Activated gamma-delta T cell treated with Interleukin-2 at 50 U/mL for 16 hours (primary cell): ENCODE data around the gene TENM4.

Experiments
- DNase-seq: peaks from one replicate; pipeline ENCODE4 v3.0.0-alpha.2; 2020

The TENM4 gene

DNA sequence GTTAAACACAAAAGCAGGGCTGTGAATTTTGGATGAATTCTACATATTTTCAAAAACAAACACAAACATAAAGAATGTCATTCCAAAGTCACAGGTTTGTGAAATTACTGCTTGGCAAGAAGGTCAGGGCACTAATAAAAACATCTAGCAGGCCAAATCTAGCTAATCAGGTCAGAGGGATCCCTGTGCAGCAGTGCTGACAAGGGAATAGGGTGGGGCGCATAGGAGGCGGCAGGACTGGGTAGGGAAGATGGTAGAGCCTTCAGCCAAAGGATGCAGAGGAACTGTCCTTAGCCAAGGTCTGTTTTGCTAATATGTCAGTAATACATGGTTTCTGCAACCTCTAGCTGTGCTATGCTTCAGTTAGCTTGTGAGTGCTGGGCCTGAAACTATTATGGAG is 396.6 kb downstream of the TENM4 start:
- DNase-seq: no peak

DNA sequence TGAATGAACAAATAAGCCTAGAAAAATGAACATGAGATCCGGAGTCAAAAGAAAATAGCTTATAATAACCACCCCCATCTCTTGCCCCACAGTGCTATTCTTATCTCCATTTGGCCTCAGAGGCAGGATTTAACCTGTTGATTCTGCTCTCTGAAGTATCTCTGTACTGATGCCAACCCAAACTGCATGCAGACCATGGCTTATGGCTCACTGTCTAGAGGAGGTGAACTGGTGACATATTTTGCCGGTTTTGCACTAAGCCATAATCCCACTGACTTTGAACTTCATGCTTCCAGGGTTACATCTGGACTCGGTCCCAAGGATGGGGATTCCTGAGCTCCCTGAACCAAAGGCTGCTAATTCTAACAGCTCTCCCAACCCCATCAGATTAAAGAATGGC is 397.1 kb downstream of the TENM4 start:
- no peak for DNase-seq

DNA sequence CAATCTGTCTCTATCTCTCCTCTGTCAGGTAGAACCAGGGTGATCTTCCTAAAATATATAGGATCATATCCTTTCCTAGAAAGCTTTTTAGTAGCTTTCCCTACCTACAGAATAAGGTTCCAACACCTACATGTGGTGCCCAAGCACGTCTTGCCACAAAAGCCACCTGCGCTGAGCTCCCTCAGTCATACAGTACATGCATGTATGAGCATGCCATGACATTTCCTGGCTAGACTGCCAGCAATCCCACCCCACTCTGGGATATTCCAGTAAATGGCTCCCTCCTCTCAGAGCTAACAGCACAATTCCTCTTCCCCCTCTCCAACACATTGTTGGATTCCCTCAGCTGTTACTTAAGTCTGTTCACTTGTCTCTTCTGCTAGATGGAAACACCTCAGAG is 398.0 kb downstream of the TENM4 start:
- no peak for DNase-seq

DNA sequence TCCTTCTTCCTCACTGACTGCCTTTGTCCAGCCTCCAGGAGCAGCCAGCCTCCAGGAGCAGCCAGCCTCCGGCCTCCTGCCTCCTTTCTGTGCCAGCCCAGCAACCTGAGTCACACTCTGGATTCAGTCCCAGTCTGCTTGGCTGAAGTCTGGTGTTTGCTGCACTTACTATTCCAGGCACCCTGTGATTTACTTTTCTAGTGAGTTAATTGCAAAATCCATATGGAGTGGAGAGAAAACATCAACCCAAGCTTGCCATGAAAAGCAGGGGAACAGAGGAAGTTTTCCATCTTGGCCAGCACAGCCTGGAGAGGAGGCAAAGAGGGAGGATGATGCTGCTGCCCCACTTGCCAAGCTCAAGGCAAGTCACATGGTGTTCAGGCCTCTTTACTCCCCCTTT is 400.5 kb downstream of the TENM4 start:
- no peak for DNase-seq

DNA sequence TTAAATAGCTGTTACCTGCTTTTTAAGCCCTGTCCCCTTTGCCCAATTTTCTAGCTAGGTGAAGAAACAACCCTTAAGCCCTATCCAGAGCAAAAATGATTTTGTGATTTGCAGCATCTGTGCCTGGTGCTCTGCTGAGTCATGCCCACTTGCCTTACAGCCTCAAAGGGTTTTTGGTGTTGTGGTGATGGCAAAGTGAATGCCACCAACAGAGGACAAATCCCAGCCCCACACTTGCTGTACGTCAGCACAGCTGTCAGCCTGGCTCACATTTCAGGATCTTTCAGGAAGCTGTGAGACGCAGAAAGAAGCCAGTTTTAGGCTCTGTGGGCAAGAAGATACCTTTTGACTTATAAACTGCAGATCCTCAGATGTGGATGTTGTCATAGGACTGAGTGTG is 401.7 kb downstream of the TENM4 start:
- no peak for DNase-seq

DNA sequence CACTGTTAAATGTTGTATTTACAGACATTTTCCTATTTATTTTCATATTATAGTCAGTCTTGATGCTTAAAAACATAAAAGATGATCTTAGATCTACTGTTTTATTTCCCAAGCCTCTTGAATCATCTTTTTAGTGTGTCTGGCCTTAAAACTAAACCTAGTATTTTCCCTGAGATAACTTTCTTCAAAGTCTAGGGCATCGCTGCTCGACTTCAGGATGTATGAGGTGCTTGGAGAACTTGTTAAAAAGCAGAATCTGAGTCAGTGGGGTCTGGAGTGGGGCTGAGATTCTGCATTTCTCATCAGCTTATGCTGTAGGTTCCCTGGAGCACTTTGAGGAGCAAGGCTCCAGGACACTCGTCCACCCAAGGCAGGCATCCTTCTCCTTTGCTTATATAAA is 404.9 kb downstream of the TENM4 start:
- DNase-seq: no peak

DNA sequence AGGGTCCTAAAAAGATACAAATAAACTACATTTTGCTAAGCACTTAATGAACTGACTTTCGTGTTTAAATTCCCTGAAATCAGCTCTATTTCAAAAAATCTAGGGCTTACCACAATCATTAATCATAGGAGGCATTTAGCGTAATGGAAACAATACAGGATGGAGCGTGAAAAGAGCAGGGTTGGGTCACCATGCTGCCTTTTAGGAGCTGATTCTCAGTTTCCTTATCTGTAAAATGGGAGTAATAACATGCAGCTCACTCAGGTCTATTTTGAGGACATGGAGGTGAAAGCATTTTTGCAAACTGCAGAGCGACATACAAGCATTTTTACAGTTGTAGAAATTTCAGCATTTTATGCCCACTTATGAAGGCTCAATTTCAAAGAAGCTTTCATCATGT is 407.0 kb downstream of the TENM4 start:
- no peak for DNase-seq

DNA sequence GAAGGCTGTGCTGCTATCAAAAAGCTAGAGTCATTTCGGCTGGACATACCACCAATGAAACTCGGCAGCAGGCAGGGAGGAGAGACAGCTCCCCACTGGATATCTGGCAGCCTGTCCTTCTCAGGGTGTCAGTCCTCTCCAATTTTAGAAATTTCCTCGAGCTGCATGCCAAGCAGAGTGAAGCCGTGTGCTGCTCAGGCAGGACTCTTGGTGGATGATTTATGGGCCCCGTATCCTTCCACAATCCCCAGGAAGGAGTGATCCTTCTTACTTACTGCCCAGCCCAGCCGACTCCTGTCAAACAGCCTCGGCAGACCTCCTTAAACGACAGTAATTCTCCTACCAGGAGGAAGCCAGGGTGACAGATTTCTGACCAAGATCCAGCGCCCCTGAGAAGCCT is 410.4 kb downstream of the TENM4 start:
- no peak for DNase-seq

DNA sequence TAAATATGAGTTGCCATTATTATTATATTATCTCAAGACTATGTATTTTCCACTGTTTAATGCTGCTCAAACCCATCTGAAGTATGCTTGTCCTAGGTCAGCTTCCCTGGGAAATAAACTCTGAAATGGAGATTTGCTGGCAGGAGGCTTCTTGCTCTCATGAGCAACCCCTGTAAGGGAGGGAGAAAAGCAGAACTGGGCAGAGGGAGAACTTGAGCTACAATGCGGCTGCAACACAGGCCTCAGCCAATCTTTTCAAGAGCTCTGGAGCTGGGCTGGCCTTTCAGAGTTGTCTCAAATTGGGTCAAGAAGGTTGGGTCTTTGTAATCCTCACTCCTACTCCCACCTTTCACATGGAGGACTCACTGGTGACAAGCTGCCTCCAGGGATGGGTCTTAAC is 412.6 kb downstream of the TENM4 start:
- no peak for DNase-seq

DNA sequence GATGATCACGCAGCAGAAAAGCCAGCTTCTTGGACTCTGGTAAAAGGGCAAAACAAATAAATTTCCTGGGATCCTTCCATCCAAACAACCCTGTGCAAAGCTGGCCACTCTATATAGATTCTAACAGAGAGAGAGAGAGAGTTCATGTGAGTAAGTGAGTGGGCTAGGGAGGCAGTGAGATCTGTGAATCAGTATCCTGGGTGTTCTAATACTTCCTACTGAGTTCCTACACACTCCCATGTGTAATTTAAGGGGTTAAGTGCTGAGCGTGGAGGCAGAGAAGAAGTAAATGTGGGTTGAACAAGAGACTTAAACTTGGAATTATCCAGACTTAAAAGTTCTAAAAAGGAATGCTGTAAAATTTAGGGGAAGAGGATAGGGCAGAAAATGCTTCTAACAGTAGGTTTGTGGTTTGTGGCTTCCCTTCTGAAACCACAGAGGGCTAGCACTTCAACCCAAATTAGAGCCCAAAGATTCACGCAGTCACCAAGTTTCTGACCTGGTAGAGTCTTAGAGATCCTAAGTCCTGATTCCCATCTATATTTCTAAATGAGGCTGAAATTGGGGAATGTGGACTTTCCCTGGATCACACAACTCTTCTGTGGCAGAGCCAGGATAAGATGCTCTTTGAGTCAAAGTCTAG is 413.9 kb downstream of the TENM4 start:
- DNase-seq: no peak

DNA sequence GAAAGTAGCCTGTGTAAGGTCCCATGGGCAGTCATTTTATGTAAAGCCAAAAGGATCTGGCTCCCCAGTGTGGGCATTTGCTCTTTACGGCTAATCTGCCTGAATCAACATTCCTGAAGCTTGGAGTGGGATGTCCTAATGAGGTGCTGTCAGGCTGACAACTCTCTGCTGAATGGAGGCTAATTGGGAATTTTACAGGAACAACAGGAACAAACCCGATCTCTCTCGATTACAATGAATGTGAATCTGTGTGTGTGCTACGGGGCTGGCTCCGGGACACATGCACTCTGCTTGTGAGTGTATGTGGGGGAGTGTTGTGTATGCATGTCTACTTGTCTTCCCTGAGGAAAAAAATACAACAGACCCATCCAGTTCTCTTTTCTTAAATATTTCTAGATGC is 415.2 kb downstream of the TENM4 start:
- DNase-seq: no peak

DNA sequence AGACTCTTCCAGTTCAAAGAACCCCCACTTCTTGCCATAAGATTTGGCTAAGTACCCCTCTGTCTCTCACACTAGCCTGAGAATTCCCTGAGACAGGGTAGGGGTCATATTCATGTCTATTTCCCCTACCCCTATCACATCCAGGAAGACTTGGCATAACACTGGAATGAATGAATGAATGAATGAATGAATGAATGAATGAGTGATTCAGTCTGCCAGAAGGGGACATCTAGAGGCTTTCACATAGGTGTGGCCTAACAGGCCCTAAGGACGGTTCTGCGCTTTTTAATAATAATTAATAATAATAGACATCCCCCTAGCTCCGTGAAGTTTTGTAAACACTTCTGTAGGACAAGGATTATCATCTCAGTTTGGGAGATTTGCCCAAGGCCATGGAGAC is 415.7 kb downstream of the TENM4 start:
- no peak for DNase-seq

DNA sequence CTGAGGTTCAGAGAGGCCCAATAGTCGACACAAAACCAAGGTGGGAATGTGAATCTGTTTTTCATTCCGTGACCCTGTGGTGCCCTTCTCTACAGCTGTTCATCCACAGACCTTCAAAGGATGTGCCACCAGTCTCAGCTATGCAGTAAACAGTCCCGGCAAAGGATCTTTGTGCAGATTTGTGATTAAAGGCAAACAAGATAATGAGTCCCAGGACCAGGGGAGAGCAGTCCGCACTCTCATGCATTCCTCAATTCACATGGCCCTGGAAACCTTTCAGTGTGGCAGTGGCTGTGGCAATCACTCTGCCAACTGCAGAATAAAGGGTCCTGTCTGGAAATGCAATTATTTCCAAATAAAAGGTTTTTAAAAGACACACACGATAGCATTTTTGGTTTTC is 418.6 kb downstream of the TENM4 start:
- DNase-seq: no peak

DNA sequence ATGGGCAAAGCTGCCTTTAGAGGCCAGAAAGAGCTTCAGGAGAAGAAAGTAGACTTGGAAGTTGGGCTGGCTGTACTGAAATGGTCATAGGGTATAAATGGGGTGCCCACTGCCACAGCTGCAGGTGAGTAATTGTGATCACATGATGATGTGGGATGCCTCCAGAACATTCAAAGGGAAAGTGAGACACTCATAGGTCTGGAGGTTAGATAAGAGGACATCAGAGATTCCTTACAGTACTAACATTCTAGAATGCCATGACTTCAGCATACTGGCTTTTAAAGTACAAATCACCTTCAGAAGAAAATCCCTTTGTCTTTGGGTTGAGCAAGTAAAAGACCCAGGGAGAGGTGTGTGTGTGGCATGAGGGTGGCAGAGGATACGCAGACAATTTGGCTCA is 419.2 kb downstream of the TENM4 start:
- no peak for DNase-seq

DNA sequence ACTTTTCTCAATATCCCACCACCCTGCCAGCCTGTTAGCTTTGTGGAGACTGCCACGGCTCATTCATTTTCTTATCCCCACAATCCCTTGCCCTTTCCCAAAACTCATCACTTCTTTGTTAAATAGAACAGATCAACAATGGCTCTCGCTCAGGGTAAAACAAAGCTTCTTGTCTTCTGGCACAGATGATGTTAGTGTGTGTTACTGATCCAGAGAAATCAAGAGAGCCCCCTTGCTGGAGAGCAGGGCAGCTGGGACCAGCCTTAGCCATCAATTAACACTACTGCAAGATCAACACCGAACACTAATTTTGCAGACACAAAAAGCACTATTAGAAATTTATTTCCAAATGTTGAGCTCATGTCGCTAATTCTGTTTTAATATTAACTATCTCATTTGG is 420.9 kb downstream of the TENM4 start:
- no peak for DNase-seq

DNA sequence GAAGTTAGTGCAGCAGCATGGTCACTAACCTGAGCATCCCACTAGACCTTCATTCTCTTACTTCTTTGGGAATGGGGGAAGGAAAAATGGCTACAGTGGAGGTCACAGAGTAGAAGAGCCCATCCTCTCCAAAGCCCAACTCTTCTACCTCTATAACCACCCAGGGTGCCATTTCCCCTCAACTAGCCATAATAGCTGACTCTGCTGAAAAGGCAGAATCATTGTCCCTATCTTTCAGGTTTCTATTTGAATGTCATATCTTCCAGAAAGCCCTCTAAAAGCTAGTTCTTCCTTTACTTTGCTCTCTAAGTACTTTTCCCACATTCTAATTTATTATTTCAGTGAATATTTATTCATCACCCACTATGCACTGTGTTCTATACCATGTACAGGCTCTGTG is 421.6 kb downstream of the TENM4 start:
- no peak for DNase-seq

DNA sequence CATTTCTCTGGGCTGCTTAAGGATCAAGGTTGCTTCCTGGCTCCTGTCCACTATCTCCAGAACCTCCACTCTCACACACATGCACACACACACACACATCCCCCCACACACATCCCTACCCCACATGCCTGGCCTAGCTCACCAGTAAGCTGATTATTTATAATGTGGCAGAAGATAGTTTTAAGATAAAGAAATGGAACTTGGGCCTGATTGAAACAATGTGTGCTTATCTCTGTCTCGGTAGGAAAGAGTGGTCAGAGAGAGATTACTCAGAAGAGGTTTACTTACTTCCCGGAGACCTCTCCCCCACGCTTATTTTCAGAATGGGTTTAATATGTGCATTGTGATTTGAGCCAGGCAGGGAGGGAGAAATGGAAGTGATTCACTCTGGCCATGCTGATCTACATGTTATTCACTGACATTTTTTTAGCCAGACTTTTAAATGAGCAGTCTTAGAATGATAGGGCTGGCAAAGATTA is 422.4 kb downstream of the TENM4 start:
- DNase-seq: no peak

DNA sequence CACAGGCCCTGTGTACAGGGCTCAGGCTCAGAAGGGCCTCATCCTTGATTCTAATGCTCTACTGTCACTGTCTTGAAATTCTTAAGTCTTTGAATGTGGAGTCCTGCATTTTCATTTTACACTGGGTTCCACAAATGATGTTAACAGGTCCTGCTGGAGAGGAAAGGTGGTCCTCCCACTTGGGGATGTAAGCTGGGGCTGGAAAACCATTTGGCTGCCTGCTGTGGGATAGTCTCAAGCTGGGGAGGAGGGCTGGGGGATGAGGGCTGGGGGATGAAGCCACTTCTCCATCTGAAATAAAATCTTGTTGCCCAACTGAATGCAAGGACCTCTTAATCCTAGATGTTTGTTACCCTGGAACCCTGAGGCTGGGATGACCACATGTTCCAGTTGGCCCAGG is 423.0 kb downstream of the TENM4 start:
- no peak for DNase-seq

DNA sequence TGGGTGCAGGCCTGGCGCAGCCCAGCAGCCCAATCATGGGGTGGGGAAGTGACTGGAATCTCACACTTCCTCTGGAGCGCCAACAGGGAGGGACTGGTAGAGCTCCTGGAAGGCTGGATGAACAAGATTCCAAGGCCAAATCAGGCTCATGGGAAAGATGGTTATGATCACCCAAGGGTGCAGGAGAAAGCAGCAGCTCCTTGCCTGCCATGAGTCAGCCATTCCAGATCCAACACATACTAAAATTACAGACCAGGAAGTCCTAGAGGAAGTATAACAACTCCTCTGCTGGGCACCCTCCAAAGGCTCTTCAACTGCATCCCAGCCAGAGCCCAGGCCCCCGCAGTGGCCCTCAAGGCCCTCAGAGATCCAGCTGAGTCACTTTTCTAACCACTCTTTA is 427.3 kb downstream of the TENM4 start:
- no peak for DNase-seq

DNA sequence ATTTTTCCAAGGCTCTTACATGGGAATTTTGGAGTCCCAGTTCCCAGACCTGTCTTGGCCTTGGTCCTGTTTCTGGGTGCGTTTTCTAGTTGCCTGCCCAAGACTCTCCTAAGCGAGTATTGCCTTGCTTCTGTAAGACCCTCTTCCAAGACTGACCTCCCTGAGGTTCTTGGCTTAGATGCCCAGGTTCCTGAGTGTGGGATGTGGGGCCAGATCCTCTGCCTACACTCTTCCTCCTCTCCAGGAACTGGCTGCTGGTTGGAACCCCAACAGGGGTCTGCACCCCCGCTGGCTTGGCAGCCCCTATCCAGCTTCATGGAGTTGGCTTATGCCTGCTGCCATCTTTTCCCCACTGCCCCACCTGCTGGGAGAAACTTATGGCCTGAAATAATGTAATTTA is 429.5 kb downstream of the TENM4 start:
- no peak for DNase-seq

DNA sequence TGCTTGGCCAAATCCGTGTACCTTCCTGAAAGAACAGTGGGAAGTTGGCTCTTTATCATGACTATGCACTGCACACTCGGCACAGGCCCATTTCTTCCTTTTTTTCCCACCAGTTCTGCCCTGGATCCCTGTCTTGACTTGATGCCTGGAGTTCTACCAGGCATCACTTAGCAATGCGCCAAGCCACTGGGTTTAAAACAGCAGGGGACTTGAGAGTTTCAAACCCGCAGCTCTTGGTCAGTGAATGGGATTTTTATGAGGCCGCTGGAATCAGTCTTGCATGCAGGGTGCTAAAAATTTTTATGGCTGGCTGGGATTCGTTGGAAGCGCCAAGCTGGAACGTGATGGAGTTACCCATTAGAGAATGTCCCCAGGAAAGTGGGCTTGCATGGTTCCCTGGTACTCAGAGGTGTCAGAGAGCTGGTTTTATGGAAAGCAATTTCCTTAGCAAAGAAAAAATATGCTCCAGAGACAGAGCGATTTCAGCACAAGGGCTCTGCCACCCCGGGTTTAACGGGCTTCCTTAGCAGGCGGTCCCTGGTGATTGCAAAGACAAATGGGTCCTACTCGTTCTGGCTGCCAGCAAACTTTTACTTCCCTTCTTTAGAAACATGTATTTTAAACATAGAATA is 432.9 kb downstream of the TENM4 start:
- no peak for DNase-seq

DNA sequence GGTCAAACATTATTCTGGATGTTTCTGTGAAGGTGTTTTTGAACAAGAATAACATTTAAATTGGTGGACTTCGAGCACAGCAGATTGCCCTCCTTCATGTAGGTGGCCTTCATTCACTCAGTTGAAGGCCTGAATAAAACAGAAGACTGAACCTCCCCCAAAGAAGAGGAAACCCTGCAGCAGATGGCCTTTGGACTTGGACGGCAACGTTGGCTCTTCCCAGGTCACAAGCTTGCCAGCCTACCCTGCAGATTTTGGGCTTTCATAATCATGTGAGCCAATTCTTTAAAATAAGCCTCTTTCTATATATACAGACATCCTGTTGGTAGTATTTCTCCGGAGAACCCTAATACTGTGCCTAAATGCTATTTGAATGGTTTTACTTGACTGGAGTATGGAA is 434.0 kb downstream of the TENM4 start:
- DNase-seq: no peak

DNA sequence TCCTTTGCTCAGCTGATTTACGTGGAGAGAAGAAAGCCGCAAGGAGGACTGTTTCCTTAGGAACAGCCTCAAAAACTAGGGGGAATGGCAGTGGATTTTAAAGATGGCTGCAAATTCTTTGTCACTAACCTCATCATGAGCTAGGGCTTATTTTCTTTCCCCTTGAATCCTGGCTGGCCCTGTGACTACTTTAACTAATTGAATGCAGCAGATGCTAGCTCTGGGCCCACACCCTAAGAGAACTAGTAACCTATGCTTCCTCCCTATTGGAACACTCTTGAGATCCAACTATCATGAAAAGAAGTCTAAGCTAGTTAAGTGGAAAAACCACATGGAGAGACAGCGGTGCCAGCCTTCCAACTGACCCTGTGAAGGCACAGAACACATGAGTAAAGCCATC is 444.8 kb downstream of the TENM4 start:
- DNase-seq: no peak

DNA sequence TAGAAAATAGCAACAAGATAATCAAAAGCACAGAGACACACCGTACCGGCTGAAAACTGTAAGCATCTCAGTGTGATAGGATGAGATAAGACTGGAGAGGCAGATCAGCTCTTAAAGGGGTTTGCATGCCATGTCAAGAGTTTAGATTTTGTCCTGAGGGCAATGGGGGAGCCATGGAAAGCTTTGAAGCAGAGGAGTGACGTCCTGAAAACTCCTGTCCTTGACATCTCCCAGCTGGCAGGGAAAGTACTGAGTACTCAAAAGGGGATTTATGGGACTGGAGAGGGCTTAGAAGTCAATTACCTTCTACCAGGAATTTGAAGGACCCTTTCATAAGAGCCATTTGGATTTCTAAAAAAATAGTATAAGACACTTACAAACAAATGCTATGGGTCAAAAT is 445.7 kb downstream of the TENM4 start:
- DNase-seq: no peak

DNA sequence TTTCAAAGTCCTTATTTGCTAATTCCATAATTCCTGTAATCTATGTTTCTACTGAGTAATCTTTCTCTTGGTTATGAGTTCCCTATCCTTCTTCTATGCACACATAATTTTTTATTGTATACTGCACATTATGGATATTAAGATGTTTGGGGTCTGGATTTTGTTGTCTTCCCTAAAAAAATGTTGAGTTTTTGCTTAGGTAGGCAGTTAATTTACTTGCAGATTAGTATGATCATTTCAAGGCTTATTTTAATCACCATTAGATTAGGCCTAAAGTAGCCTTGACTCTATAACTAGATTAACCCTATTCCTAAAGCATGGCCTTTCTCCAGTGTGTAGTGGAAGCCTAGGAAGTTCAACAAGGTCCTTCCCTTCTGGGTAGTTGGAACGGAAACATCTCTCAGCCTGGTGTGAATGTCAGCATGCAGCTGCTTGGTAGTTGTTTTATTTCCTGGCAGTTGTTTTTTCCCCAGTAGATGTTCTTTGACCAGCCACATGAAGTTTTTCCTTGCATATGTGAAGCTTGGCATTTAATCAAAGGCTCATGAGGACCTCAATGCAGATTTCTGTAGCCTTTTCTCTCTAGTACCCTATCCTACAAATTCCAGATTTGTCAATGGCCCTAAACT is 446.9 kb downstream of the TENM4 start:
- DNase-seq: no peak
